Posterior vena cava (tissue), 2 donors: ENCODE data around the gene TTBK2. TPM values are rescaled to one million over a fixed set of nuclear protein-coding genes. Genes with fewer than 3 reads are reported as not detected.

Experiments
- DNase-seq: peaks from one replicate; pipeline ENCODE4 v3.0.0-alpha.2; 2020; ENCODE audit warnings: low spot score
- intact Hi-C, 2 donors: fragments of 100-400 bp; cut with DNase I; formaldehyde crosslinking; loops; one replicate each; pipeline versions ENCODE4 v1.14.1 to v1.14.2; 2022 to 2023
- total RNA-seq, 2 donors: library from RNA; stranded (reverse); fragmentation: NEBNext Ultra II Directional; extraction: Animal tissue kit (Norgen Biotek cat#: 25700); gene quantifications; one replicate each; pipeline ENCODE4 v1.2.1, GENCODE V29; 2021
- donor health status: DM: yes; HTN: yes; CAD: no.
- donor health status: DM: yes; HTN: yes; CAD: no.

TTBK2 gene
- total RNA-seq, 2 donors from 2014 or later: 21.7 to 25.2 TPM

- DNase-seq: no peak
- intact Hi-C loops: no loop called here
Measured at GRCh38 chr15:42846647-42847046, 73.9 kb downstream of the TTBK2 start.

- no peak for DNase-seq
- intact Hi-C loops: no loop called here
Measured at GRCh38 chr15:42845581-42845980, 75.0 kb downstream of the TTBK2 start.

GRCh38 chr15:42843699-42844098 is 76.9 kb downstream of the TTBK2 start:
- intact Hi-C loops: no loop called here
- DNase-seq: no peak

- intact Hi-C loops: no loop called here
- DNase-seq: no peak
Measured at GRCh38 chr15:42836251-42836650, 84.3 kb downstream of the TTBK2 start.

GRCh38 chr15:42832576-42832975 is 88.0 kb downstream of the TTBK2 start:
- no peak for DNase-seq
- intact Hi-C loops: no loop called here

- no peak for DNase-seq
- intact Hi-C loops: no loop called here
Measured at GRCh38 chr15:42826251-42826890, 94.2 kb downstream of the TTBK2 start.

GRCh38 chr15:42825599-42825998 is 95.0 kb downstream of the TTBK2 start:
- intact Hi-C loops: no loop called here
- DNase-seq: no peak

- no peak for DNase-seq
- intact Hi-C loops: loop anchor here in 1 of 2 donors (2.0 kb wide), 1 partner anchor 72 kb away; no protein-coding TSS in a partner anchor
Measured at GRCh38 chr15:42820811-42821210, 99.8 kb downstream of the TTBK2 start.

- no peak for DNase-seq
- intact Hi-C loops: loop anchor here in 1 of 2 donors (2.0 kb wide), 1 partner anchor 73 kb away; no protein-coding TSS in a partner anchor
Measured at GRCh38 chr15:42819786-42820185, 100.8 kb downstream of the TTBK2 start.

- intact Hi-C loops: no loop called here
Measured at GRCh38 chr15:42811433-42811832, 109.1 kb downstream of the TTBK2 start.

GRCh38 chr15:42808913-42809312 is 111.7 kb downstream of the TTBK2 start:
- no peak for DNase-seq
- intact Hi-C loops: no loop called here

More at GRCh38 chr15:42811433-42811832, 109.1 kb downstream of the TTBK2 start:
- no peak for DNase-seq

- intact Hi-C loops: no loop called here
- no peak for DNase-seq
Measured at GRCh38 chr15:42805266-42805665, 115.3 kb downstream of the TTBK2 start.

GRCh38 chr15:42804739-42805138 is 115.8 kb downstream of the TTBK2 start:
- intact Hi-C loops: no loop called here
- no peak for DNase-seq

GRCh38 chr15:42803436-42803835 is 117.1 kb downstream of the TTBK2 start:
- intact Hi-C loops: no loop called here
- DNase-seq: no peak

GRCh38 chr15:42802168-42802567 is 118.4 kb downstream of the TTBK2 start:
- intact Hi-C loops: no loop called here
- DNase-seq: no peak

- intact Hi-C loops: no loop called here
- DNase-seq: no peak
Measured at GRCh38 chr15:42800731-42801474, 119.7 kb downstream of the TTBK2 start.

GRCh38 chr15:42798802-42799201 is 121.8 kb downstream of the TTBK2 start:
- intact Hi-C loops: no loop called here
- no peak for DNase-seq

- no peak for DNase-seq
- intact Hi-C loops: no loop called here
Measured at GRCh38 chr15:42796955-42797782, 123.4 kb downstream of the TTBK2 start.

GRCh38 chr15:42788725-42789124 is 131.9 kb downstream of the TTBK2 start:
- DNase-seq: no peak
- intact Hi-C loops: no loop called here

GRCh38 chr15:42786978-42787377 is 133.6 kb downstream of the TTBK2 start:
- intact Hi-C loops: no loop called here
- no peak for DNase-seq
